Measurements from ENCODE around the gene L3MBTL4.
"Not testable (repeated sequence)": the region's sequence is repeated elsewhere in the genome, so short reads cannot be mapped to it uniquely, and the experiment has no call there.

Gene L3MBTL4

DNA sequence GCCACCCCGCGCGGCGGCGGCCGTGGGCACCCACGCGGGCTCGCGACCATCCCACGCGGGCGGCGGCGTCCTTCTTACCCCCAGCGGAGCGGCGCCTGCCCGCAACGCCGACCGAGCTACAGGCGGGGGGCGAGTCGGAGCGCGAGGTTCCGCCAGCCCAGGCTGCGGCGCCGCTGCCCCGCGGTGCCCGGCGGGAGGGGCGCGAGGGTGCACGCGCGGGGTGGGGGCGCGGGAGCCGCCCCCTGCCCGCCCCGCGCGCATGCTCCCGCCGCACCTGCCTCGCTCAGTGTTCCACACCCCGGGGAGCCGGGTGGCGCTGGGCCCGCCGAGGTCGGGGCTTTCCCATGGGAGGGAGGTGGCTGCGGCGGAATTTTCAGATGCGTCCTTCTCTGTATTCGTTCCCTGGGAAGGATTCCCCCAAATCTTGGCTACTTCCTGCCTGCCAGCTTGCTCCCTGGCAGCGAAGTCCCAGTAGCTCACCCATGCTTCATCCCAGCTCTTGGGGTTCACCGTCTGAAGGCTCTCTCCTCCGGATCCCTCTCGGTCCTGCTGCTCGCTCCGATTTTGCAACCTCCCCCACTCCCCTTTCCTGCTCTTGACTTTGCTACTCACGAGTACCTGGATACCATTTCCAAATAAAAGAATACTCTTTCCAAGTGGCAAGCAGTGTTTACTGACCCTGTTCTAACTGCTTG is at the start of gene L3MBTL4:
Gene L3MBTL4, minus strand, starts transcription at position 189 of the 695 bp plus-strand sequence. CDS start 103,286 bp downstream, outside the sequence.
- no peak for DNase-seq (ENCODE audit: low read depth in 2 of 3, low spot score in 2 of 3)

DNA sequence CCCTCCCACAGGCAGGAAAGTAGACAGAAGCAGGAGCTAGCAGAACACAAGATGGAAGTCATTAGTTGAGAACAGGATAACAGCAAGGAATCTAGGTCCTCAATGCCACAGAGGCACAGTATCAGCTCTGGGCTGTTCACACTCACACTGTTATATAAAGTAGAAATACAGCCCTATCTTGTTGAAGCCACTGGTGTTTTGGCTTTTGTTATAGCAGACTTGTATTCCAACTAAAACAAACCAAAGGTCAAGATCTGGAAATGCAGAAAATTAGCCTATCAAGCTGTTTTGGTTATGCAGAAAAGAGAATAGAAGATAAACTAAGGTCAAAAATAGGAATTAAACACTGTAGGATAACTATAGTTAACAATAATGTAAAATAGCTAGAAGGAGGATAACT is 37.5 kb upstream of the L3MBTL4 start:
- DNase-seq (ENCODE audit: low read depth in 2 of 3, low spot score in 2 of 3): no peak

DNA sequence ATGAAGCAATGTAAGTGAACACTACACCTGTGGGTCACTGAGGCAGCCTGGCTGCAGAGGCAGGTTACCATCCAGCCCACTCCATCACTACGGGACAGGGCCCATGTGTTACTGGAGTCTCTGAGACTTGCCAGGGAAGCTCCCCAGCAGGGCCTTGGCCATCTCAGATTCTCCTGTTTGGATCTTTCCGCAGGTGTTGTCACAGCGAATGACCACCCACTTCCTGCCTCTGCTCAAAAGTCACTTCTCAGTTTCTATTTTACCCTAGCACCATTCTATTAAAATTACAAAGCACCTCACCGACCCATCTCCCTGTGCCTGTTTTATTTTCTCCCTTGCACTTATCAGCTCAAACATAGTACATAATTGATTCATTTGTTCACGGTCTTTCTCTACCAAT is 34.5 kb upstream of the L3MBTL4 start:
- no peak for DNase-seq (ENCODE audit: low read depth in 2 of 3, low spot score in 2 of 3)

DNA sequence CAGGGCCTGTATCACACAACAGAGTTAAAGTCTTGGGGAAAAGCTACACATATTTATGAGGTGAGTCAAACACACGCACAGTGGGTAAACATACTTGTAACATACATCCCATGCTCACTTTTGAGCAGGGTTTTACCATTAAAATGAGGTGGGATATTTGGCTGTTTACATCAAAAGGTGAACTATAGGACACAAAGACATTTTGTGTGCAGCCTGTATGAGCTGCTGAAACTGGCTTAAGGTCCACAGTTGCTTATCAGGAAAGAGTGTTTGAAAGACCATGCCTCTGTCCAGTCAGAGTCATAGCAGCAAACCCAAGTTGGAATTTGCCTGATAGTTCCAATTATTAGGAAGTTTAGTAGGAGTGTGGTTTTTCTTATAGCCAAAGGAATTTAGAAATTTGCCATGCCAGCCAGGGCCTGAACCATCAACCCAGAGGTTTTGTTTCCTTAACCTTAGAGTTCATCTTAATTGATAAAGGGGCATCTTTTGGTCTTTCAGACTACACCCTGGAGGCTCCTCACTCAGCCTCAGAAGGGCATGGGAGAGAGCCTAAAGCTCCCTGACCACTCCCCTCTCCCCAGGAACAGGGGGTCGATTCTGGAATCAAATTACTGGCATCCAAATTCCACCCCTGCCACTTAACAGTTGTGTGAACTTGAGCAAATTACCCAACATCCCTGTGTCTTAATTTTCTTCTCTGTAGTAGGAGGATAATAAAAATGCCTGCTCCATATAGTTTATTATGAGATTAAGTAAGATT is 29.9 kb upstream of the L3MBTL4 start:
- no peak for DNase-seq (ENCODE audit: low read depth in 2 of 3, low spot score in 2 of 3)

DNA sequence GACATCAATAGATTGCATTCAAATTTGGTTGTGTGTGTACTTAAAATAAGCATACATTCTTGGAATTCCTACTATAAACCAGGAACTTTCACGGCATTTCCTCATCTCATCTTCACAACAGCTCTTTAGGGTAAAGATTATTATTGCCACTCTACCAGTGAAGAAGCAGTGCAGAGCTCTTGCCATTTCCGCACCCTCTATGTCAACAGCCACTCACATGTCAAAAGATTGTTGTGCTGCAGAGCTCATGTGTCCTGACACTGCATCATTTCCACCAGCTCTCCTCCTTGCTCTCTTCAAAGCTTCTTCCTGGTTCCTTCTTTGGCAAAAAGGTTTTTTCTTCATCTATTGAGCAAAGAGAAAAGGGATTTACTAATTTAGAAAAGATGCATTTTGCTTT is 26.5 kb upstream of the L3MBTL4 start:
- no peak for DNase-seq (ENCODE audit: low read depth in 2 of 3, low spot score in 2 of 3)

DNA sequence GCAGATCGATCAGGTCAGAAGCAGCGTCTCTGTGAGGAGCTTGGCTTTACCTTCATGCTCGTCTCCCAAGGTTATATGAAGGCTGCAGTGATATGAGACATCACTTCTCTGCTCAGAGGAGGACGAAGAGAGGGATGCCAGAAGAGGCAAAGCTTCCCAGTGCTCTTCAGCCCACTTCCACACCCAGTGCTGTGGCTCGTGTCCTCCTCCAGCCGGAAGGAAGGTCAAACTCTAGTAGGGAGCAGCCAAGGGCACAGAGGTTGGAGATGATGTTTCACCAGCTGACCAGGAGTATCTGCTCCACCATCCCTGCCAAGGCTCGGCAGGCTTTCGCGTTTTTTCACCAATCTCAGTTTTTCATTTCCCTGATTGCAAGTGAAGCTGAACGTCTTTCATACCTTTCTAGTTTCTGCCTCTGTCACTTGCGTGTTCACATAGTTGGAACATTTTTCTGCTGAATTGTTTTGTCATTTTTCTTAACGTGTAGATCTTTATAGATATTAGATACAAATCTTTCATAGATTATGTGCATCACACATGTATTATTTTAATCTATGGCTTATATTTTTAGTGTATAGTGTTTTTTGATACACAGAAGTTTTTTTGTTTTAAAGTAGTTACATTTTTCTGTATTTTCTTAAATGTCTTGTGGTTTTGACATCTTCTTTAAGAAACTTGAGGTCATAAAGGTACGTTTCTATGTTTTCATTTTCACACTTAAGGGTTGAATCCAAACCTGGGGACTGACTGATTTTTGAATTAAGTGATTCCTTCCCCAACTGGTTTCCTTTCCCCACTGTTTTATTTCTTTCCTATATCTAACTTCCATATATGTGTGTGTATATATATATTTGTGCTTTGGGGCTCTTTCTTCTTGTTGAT is 23.5 kb upstream of the L3MBTL4 start:
- DNase-seq (ENCODE audit: low read depth in 2 of 3, low spot score in 2 of 3): no peak

DNA sequence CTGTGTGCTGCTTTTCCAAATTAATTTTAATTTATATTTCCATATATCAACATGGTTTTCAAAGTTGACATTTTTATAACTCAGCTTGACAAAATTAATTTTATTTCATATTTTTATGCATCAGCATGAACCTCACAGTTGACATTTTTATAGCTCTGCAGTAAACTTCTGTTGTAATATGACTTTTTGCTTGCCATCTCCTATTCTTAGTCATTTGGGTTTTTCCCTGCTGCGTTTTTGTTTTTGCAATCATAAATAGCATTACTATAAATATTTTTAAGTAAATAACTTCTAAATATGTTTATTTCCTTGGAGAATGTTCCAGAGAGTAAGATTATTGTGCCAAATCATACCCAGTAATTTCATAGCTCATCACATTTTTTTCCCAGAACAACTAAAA is 21.0 kb upstream of the L3MBTL4 start:
- no peak for DNase-seq (ENCODE audit: low read depth in 2 of 3, low spot score in 2 of 3)

DNA sequence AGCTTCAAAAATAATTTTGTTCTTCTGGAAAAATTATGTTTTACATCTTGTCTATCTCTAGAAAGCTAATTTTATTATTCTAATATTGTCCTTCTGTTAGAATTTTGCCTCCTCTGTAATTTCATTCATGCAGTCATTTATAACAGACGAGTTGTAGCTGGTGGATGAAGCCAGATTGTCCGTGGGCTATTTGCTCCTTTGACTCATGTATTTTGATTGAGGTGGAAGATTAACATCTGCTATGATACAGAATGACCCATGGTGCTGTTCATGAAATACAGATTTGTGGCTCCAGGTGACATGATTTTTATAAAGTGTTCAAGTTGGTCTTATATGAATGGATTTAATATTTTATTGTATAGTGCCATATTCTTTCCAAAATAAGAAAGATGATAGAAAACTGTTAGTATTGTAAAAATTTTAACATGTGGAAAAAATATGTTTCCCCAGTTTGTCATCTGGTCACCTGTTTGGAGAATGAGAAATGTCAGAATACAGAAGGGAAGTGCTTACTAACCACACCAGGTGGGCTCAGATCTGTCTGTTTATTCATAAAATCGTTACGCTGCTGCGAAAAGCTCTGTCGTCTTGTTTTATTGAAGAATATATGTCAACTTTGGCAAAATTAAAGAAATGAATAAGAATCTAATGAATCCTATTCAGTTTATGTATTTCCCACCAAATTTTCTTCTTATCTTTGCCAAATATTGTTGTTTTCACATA is 20.4 kb upstream of the L3MBTL4 start:
- no peak for DNase-seq (ENCODE audit: low read depth in 2 of 3, low spot score in 2 of 3)

DNA sequence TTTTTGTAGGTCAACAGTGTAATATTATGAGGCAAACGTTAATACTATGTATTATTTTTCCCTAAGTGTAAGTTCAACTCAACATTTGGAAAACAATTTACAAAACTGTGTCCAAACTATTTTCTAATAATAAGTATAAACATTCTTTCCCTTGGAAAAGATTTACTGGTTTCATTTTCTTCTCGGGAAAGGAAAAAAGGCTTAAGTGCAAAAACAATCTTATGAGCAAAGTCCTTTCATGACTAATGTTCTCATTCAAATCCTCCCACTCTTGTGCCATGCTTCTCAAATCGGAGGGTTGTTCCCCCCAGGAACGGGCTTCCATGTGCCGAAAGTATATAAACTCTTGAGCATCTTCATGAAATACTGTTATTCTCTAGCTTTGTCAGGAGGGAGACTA is 19.8 kb upstream of the L3MBTL4 start:
- no peak for DNase-seq (ENCODE audit: low read depth in 2 of 3, low spot score in 2 of 3)

DNA sequence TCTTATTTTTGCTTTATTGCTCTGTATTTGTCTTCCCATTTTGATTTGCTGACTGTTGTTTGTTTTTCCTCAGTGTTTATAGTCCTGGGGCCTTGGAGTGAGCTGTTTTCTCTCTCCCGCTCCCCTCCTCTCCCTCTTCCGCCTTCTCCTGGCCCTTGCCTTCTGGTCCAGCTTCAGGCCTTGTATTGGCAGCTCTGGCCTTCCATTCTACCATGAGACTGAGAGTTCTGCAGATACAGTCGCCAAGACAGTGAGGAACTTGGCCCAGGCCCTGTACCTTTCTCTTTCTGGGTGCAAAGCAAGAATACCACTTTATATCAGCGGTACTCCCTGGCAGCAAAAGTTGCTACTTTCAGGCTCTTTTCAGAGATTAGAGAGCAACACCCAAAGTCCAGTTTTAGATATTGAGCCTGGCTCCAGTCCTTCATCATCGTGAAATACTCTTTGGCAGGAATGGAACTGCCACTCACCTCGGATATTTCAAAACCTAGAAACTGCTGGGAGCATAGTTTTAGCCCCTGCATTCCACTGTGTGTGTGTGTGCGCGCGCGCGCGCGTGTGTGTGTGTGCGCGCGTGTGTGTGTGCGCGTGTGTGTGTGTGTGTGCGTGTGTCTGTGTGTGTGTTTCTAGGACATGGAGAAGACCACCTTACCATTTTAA is 17.1 kb upstream of the L3MBTL4 start:
- no peak for DNase-seq (ENCODE audit: low read depth in 2 of 3, low spot score in 2 of 3)

DNA sequence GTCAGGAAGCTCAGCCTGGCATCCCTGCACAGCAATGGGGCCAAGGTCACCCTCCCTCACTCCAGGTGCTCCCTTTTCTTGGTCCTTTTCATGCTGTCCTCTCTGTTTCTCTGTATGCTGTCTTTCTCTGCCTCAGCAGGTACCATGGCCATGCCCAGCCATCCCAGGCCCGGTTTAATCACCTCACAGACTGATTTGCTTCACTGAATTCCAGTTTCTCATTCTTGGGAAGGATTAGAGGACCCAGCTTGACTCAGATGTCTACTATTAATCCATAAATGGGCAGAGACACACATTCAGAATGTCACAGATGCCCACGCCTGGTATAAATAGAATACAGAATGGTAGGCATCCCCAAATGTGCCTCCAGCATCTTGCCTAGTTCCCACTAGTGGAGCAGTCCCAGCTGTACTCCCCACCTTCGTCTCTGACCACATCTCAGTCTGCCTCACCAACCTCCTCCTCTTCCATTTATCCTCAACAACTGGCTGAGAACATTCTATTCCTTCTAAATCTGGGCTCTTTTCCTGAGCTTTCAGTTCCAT is 14.2 kb upstream of the L3MBTL4 start:
- DNase-seq (ENCODE audit: low read depth in 2 of 3, low spot score in 2 of 3): no peak

DNA sequence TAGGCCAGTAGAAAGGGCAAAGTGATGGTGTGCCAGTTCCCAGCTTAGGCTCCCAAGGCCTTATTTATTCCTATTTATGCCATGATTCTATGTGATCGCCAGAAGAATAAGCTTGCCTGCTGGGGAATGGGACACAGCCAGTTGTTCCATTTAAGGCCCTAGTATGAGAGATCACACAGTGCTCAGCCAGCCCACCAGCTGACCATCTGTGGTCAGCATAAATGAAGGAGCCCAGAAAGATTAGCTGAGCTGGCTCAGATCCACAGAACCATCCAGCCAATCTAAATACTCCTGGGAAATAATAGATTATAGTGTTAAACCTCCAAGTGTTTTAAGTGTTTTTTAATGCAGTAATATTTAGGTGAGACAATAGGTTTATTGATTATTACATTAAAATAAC is 12.6 kb upstream of the L3MBTL4 start:
- DNase-seq (ENCODE audit: low read depth in 2 of 3, low spot score in 2 of 3): no peak

DNA sequence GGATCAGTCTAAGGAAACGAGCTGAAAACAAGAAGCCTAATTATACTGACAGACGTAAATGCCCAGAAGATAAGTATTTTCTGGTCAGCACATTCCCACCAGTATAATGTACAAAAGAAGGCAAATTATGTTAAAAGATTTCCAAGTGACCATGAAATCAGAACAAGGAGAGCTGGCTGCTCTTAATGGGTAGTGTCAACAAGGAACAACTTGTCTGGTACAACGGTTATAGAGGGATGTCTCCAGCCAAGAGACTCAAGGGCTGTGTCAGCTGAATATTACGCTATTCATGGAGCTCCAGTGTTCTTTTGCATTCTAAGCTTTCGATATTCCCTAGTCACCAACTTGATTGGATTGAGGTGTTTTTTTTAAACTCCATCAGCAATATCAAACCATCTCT is 8.6 kb upstream of the L3MBTL4 start:
- no peak for DNase-seq (ENCODE audit: low read depth in 2 of 3, low spot score in 2 of 3)

DNA sequence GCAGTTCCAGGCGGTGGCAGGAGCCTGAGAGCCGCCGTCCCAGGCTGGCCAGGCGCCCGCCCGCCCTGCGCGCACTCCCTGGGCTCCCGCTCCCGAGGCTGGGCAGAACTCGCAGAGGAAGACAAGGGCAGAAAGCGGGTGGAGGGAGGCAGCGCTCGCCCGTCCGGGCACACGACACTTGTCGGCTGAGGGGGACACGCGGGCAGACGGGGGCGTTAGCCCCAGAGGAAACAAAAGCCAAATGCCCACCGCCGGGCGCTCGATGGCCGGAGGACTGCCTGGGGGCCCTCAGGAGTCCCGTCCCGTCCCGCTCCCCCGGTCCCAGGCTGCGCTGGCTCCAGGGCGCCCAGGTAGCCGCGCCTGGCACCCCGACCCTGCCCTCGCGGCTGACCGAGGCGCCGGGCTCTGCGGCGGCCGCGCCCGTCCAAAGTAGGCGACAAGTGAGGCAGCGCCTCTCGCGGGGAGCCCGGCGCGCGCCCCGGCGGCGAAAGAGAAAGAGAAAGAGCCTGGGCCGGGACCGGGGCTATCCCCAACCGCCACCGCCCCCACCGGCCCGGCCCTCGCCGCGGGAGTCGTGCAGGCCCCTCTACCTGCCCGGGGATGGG is 491 bp downstream of the L3MBTL4 start:
- peak; percentile 4 to 24 (median 5) for DNase-seq (ENCODE audit: low read depth in 2 of 3, low spot score in 2 of 3)

DNA sequence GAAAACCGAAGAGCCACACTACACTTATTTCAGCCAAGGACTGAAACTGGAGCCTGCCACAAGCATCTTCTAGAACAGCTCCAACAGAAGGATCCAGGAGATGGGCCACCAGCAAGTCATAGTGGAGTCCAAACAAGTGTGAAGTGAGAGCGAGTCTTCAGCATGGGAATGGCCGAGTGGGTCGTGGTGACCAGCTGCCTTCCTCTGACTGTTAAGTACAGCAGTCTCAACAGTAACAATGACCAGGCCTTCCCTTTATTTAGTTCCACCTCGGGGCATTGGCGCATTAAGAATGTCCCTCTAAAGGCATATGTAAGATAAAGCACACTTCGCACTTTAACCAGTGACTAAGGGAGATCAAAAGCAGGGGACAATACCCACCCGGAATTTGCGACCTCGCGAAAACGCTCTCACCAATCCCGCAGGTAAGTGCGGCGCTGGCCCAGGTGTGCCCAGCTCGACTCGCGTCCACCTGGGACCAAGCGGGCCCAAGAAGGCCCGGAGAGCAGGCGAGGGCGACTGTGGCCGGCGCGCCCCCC is 1.1 kb downstream of the L3MBTL4 start:
- DNase-seq (ENCODE audit: low read depth in 2 of 3, low spot score in 2 of 3): no peak

DNA sequence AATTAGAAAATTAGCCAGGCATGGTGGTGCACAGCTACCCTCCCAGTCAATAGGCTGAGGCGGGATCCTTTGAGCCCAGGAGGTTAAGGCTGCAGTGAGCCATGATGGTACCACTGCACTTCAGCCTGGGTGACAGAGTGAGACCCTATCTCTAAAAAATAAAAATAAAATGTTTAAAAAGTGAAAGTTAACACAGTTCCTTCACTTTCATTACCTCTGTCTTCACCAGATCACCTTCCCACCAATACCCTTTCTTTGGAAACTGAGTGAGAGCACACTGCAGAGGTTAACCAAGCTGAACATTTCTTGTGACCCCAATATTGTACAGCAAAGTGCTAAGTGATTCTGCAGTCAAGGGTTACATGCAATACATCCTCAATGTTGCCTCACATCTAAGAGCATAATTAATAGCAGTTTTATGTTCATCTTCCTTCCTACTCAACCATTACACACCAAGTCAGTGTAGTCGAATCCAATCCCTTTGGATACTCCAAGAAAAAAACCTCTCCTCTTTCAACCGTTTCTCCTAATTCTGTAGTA is 1.7 kb downstream of the L3MBTL4 start:
- no peak for DNase-seq (ENCODE audit: low read depth in 2 of 3, low spot score in 2 of 3)

DNA sequence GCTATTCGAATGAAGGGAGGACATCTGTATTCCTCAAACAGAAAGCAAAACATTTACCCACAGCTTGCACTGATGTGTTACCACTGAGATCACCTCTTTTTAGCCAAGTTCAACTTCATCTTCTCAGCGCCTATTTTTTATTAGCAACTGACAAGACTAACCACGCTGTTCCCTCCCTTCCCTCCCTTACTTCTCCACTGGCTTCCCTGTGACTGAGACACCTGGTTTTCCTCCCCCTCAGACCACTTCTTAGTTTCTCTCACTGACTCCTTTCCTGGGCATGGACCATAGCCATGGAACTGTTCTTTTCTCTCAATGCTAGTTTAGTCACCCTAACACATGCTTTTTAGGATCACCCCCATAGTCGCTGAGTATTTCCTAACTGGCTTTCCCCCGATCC is 3.3 kb downstream of the L3MBTL4 start:
- DNase-seq (ENCODE audit: low read depth in 2 of 3, low spot score in 2 of 3): no peak

DNA sequence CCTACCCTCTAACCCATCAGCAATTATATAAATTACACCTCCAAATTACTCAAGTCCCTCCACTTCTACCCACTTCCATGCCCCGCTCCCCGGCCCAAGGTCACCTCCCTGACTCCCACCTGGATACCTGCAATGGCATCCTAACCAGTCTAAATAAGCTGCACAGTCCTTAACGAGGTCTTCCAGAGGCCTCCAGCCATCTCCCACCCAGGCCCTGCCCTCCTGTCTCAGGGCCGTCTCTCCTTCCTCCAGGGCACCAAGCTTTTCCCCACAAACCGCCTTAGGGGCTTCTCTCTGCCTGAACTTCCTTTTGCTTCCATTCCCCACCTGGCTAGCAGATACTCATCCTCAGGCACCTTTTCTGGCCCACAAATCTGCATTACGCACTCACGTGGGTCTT is 4.8 kb downstream of the L3MBTL4 start:
- no peak for DNase-seq (ENCODE audit: low read depth in 2 of 3, low spot score in 2 of 3)

DNA sequence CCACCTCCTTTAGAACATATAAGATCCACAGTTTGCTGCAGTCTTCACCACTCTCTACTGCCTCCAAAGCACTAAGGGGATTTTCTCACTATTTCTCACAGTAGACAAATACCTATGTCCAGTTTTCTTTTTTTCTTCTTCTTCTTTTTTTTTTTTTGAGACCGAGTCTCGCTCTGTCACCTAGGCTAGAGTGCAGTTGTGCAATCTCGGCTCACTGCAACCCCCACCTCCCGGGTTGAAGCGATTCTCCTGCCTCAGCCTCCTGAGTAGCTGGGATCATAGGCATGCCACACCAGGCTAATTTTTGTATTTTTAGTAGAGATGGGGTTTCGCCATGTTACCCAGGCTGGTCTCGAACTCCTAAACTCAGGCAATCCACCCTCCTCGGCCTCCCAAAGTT is 6.2 kb downstream of the L3MBTL4 start:
- DNase-seq (ENCODE audit: low read depth in 2 of 3, low spot score in 2 of 3): not testable (repeated sequence)

All from activated CD8-positive, alpha-beta memory T cell treated with anti-CD3 and anti-CD28 coated beads for 48 hours (primary cell).